Peyer's patch (tissue), 4 donors: ENCODE results near the gene DCAF6. TPM values are rescaled to one million over a fixed set of nuclear protein-coding genes. Genes with fewer than 3 reads are reported as not detected.

Experiments used
- DNase-seq, 3 donors: peaks; one replicate each; pipeline ENCODE4 v3.0.0-alpha.2; 2017 to 2019
- H3K27ac ChIP-seq, 4 donors: fragments of 200-600 bp; sonication (generic); one replicate each; pipeline ENCODE4 v1.5.1; 2016 to 2019
- H3K27me3 ChIP-seq, 2 donors: fragments of 200-600 bp; sonication (generic); one replicate each; pipeline ENCODE4 v1.5.1; 2019
- H3K36me3 ChIP-seq, 3 donors: fragments of 200-600 bp; sonication (generic); one replicate each; pipeline ENCODE4 v1.5.1; 2016 to 2019
- H3K4me1 ChIP-seq, 4 donors: fragments of 200-600 bp; sonication (generic); one replicate each; pipeline ENCODE4 v1.5.1; 2016 to 2019
- H3K4me3 ChIP-seq, 4 donors: fragments of 200-600 bp; sonication (generic); 1 replicate in 3 of 4; 2 replicates in 1 of 4; pipeline ENCODE4 v1.5.1; 2016 to 2019; ENCODE audit warnings: mild to moderate bottlenecking in 1 of 4
- H3K9me3 ChIP-seq, 4 donors: fragments of 200-600 bp; sonication (generic); one replicate each; pipeline ENCODE4 v1.5.1; 2016 to 2019; ENCODE audit warnings: mild to moderate bottlenecking in 1 of 4
- CTCF ChIP-seq, 6 experiments: fragments of 450-650 bp in 4 of 6; fragments of 200-600 bp in 2 of 6; sonication (generic) in 1 of 6; IDR thresholded peaks; one replicate each; pipeline ENCODE4 v1.5.1; 2017 to 2019; ENCODE audit warnings: antibody characterized with exemption in 6 of 6, mild to moderate bottlenecking in 3 of 6, moderate library complexity in 1 of 6
- POLR2A ChIP-seq, 2 donors: fragments of 450-650 bp; IDR thresholded peaks; one replicate each; pipeline ENCODE4 v1.5.1; 2017; ENCODE audit warnings: antibody characterized with exemption in 2 of 2, mild to moderate bottlenecking in 2 of 2, moderate library complexity in 2 of 2
- total RNA-seq, 4 donors: library from RNA; depleted of rRNA; stranded (reverse); fragments of >200 nt; gene quantifications; one replicate each; pipeline ENCODE4 v1.1.0, GENCODE V29; 2016

The DCAF6 gene
- total RNA-seq, 4 donors from 2014 or later: 106 to 139 (median 114) TPM

GRCh38 chr1:167937709-167938010 is 1.2 kb downstream of the DCAF6 start:
- no peak for DNase-seq
- no peaks in the 10 kb centered on the region for H3K27me3 ChIP-seq
- H3K4me3 ChIP-seq: peak overlapping the region; percentile 64 to 86 (median 84)
- no peaks in the 10 kb centered on the region for H3K36me3 ChIP-seq
- H3K4me1 ChIP-seq: peaks cover 0 to 26% (median 0%) of the 10 kb centered on the region in 4 donors
- H3K27ac ChIP-seq: peak overlapping the region; percentile 89 to 98 (median 96)
- no peaks in the 10 kb centered on the region for H3K9me3 ChIP-seq
- TF ChIP-seq POLR2A (IDR thresholded peaks at IDR 0.05) (no peak), CTCF (IDR thresholded peaks at IDR 0.05) (no peak)

GRCh38 chr1:167938080-167938636 is 1.7 kb downstream of the DCAF6 start:
- TF ChIP-seq POLR2A (IDR thresholded peaks at IDR 0.05) (no peak), CTCF (IDR thresholded peaks at IDR 0.05) (no peak)
- H3K27ac ChIP-seq: no peak overlapping the region
- H3K9me3 ChIP-seq: no peaks in the 10 kb centered on the region
- peaks cover 0 to 22% (median 0%) of the 10 kb centered on the region in 4 donors for H3K4me1 ChIP-seq
- H3K27me3 ChIP-seq: no peaks in the 10 kb centered on the region
- DNase-seq: no peak
- H3K36me3 ChIP-seq: no peaks in the 10 kb centered on the region
- H3K4me3 ChIP-seq: peak overlapping the region in 3 of 4 donors; percentile 64 to 86 (median 83)

- H3K27me3 ChIP-seq: no peaks in the 10 kb centered on the region
- peaks cover 0 to 7% (median 0%) of the 10 kb centered on the region in 4 donors for H3K4me1 ChIP-seq
- no peaks in the 10 kb centered on the region for H3K36me3 ChIP-seq
- H3K27ac ChIP-seq: no peak overlapping the region
- DNase-seq: no peak
- H3K4me3 ChIP-seq: no peak overlapping the region
- H3K9me3 ChIP-seq: no peaks in the 10 kb centered on the region
- TF ChIP-seq POLR2A (IDR thresholded peaks at IDR 0.05) (no peak), CTCF (IDR thresholded peaks at IDR 0.05) (no peak)
Measured at GRCh38 chr1:167940264-167940663, 3.8 kb downstream of the DCAF6 start.

- peaks cover 0 to 12% (median 0%) of the 10 kb centered on the region in 4 donors for H3K4me1 ChIP-seq
- H3K27me3 ChIP-seq: no peaks in the 10 kb centered on the region
Measured at GRCh38 chr1:167943541-167943940, 7.1 kb downstream of the DCAF6 start.

GRCh38 chr1:167947733-167948132 is 11.2 kb downstream of the DCAF6 start:
- peaks cover 0 to 7% (median 0%) of the 10 kb centered on the region in 3 donors for H3K36me3 ChIP-seq
- TF ChIP-seq POLR2A (IDR thresholded peaks at IDR 0.05): no peak
- TF ChIP-seq CTCF (IDR thresholded peaks at IDR 0.05): no peak
- H3K27ac ChIP-seq: no peak overlapping the region
- no peak for DNase-seq
- no peak overlapping the region for H3K4me3 ChIP-seq
- H3K4me1 ChIP-seq: peaks cover 0 to 20% (median 0%) of the 10 kb centered on the region in 4 donors
- no peaks in the 10 kb centered on the region for H3K9me3 ChIP-seq
- no peaks in the 10 kb centered on the region for H3K27me3 ChIP-seq

More at GRCh38 chr1:167943541-167943940, 7.1 kb downstream of the DCAF6 start:
- TF ChIP-seq POLR2A (IDR thresholded peaks at IDR 0.05) (no peak), CTCF (IDR thresholded peaks at IDR 0.05) (no peak)
- no peak overlapping the region for H3K4me3 ChIP-seq
- no peak overlapping the region for H3K27ac ChIP-seq
- H3K9me3 ChIP-seq: no peaks in the 10 kb centered on the region
- H3K36me3 ChIP-seq: no peaks in the 10 kb centered on the region
- DNase-seq: no peak

GRCh38 chr1:167949785-167950184 is 13.3 kb downstream of the DCAF6 start:
- TF ChIP-seq POLR2A (IDR thresholded peaks at IDR 0.05): no peak
- TF ChIP-seq CTCF (IDR thresholded peaks at IDR 0.05): no peak

More at GRCh38 chr1:167949785-167950184, 13.3 kb downstream of the DCAF6 start:
- Histone ChIP-seq H3K9me3 (no peaks in the 10 kb centered on the region), H3K27ac (no peak overlapping the region), H3K27me3 (no peaks in the 10 kb centered on the region), H3K36me3 (peaks cover 0 to 27% (median 0%) of the 10 kb centered on the region in 3 donors), H3K4me3 (no peak overlapping the region), H3K4me1 (peaks cover 0 to 20% (median 0%) of the 10 kb centered on the region in 4 donors)
- no peak for DNase-seq
